GM18868 (cell line): ENCODE data around the gene PRKAR1B.
"Not testable (repeated sequence)": the region's sequence is repeated elsewhere in the genome, so short reads cannot be mapped to it uniquely, and the experiment has no call there.

ENCODE experiments used
- ATAC-seq: cut with Tn5 transposase; IDR thresholded peaks from one replicate; pipeline ENCODE4 v1.9.1; 2021; ENCODE audit warnings: mild to moderate bottlenecking, moderate library complexity; ENCODE audit not compliant: unreplicated experiment

PRKAR1B gene

DNA sequence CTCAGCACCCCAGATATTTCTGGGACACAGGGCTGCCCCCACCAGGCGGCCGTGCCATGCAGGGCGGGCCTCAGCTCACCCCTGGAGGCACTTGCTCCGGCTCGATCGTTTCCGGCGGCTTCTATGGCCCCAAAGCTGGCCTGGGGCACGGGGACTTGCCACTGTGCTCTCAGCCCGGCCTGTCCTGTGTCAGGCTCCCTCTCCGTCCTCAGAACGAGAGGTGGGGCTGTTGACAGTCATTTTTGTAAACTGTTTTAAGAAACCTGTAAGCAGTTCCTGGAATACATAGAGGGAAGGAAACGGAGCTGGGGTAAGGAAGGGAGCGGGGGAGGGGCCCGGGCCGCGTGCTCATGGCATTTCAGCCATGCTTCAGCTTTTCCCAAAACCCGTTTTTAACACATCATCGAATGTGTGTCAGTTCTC lies 30.7 kb upstream of the PRKAR1B start:
- no peak for ATAC-seq

GRCh38 chr7:756928-757560 lies 30.0 kb upstream of the PRKAR1B start:
- ATAC-seq = no peak

DNA sequence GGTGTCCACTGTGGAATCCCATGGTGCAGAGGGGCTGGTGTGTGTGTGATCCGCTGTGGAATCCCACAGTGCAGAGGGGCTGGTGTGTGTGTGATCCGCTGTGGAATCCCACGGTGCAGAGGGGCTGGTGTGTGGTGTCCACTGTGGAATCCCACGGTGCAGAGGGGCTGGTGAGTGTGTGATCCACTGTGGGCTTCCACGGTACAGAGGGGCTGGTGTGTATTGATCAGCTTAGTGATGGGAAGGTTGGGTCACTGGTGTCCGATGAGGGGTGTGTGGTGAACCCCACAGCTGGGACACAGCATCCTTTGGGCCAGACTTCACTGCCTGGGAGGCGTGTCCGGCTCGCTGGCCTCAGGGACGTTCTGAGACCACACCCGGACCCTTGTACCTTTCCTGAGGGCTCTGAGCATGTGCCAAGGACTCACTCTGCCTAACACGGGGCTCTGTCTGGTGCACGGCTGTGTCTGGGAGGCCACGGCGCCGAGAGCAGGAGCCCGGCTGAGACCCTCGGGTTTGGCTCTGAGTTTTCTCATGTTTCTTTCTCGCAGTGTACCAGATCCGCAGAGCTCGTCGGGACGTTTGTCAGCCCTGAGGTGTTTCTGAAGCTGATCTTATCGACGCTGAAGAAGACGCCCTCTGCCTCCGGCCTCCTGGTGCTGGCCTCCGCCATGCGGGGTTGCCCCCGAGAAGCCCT lies 29.3 kb upstream of the PRKAR1B start:
- ATAC-seq = no peak

DNA sequence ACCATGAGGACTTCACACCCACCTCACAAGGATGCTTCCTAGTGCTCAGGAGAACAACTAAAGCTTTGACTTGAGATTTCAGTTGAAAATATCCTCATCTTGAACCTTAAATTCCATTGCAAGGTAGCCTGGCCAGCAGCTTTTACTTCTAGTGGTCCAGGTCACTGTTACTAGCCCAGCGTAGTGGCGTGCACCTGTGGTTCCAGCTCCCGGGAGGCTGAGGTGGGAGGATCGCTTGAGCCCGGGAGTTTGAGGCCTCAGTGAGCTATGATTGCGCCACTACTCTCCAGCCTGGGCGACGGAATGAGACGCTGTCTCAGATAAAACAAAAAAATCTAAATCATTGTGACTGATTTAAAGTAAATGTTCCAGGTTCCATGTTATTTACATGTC lies 28.3 kb upstream of the PRKAR1B start:
- no peak for ATAC-seq

DNA sequence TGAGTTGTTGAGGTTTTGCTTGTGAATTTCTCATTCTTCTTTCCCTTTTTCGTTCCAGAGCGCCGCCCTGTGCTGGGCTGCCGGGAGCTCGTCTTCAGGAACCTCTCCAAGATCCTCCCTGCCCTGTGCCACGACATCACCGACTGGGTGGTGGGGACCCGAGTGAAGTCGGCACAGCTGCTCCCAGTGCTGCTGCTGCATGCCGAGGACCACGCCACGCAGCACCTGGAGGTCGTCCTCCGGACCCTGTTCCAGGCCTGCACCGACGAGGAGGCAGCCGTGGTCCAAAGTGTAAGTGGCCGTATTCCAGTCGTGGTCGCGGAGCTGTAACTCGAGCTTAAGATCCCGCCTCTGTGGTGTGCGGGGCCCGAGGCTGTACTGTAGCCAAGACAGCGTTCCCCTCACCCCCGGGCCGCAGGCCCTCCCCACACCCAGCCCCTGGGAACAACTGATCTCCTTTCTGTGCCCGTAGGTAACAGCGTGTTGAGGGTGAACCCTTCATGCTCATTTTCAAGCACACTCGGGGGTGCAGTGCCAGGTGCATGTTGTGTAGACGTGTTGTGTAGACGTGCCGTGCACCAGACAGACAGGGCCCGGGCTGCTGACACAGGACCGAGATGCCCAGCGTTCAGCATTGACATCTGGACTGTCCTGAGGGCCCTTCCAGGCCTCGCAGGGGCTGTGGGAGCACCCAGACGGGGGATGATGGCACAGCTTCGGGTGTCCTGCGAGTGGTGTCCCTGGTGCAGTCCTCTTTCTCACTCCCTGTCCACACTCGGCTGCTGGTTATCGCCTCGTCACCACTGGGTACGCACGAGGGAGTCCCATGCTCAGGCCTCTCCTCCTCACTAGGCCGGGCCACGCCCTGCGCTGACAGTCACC lies 27.7 kb upstream of the PRKAR1B start:
- ATAC-seq = no peak

DNA sequence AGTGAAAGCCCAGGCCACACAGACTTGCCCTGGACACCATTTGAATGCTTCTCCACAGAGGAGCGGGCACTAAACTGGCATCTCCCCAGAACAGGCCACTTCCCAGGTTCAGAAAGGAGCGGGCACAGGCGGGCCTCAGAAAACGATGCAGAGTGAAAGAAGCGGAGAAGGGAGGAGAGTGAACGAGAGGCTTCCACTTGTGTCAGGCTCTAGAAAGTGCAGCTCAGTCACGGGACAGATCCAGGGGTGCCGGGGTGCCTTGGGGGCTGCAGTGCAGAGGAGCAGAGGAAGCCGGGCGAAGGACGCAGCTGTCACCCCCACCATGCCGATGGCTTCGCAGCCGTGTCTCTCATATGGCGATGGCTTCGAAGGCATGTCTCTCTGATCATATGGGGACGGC lies 26.1 kb upstream of the PRKAR1B start:
- no peak for ATAC-seq

DNA sequence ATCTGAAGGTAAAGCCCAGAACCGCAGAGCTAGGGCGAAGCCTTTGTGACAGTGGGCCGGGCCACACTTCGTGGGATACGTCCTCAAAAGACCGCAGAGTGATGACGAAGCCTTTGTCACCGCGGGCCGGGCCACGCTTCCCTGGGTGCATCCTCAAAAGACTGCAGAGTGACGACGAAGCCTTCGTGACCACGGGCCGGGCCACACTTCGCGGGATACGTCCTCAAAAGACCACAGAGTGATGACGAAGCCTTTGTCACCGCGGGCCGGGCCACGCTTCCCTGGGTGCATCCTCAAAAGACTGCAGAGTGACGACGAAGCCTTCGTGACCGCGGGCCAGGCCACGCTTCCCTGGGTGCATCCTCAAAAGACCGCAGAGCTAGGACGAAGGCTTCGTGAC lies 25.2 kb upstream of the PRKAR1B start:
- not testable (repeated sequence) for ATAC-seq

- no peak for ATAC-seq
These were observed 24.7 kb upstream of the PRKAR1B start for GRCh38 chr7:751826-752225.

DNA sequence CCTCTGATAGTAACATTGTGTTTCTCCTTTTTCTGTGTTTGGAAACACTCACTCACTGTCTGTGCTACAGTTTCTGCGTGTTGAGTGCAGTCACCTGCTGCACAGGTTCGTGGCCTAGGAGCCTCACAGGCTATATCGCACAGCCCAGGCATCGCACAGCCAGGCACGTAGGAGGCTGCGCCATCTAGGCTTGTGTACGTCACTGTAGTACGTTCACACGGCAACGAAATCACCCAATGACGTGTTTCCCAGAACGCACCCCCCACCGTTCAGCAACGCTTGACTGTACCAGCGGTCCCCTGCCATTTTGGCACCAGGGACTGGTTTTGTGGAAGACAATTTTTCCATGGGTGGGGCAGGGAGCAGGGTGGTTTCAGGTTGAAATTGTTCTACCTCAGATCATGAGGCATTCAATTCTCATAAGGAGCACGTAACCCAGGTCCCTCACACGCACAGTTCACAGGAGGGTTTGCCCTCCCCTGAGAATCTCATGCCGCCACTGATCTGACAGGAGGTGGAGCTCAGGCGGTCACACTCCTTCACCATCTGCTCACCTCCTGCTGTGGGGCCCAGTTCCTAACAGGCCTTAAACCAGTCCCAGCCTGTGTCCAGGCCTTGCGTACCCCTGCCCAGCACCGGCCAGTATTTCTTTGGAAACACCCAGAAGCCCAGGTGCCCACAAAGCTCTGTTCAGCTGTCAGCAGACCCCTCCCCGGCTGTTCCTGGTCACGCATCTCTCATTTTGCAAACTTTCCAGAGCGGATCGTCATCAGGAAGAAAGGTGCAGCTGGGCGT lies 23.2 kb upstream of the PRKAR1B start:
- ATAC-seq = no peak

- ATAC-seq = no peak
These were observed 22.1 kb upstream of the PRKAR1B start for GRCh38 chr7:749140-749551.

- no peak for ATAC-seq
These were observed 21.4 kb upstream of the PRKAR1B start for GRCh38 chr7:748446-748845.

- ATAC-seq = no peak
These were observed 20.1 kb upstream of the PRKAR1B start for GRCh38 chr7:747186-747585.

DNA sequence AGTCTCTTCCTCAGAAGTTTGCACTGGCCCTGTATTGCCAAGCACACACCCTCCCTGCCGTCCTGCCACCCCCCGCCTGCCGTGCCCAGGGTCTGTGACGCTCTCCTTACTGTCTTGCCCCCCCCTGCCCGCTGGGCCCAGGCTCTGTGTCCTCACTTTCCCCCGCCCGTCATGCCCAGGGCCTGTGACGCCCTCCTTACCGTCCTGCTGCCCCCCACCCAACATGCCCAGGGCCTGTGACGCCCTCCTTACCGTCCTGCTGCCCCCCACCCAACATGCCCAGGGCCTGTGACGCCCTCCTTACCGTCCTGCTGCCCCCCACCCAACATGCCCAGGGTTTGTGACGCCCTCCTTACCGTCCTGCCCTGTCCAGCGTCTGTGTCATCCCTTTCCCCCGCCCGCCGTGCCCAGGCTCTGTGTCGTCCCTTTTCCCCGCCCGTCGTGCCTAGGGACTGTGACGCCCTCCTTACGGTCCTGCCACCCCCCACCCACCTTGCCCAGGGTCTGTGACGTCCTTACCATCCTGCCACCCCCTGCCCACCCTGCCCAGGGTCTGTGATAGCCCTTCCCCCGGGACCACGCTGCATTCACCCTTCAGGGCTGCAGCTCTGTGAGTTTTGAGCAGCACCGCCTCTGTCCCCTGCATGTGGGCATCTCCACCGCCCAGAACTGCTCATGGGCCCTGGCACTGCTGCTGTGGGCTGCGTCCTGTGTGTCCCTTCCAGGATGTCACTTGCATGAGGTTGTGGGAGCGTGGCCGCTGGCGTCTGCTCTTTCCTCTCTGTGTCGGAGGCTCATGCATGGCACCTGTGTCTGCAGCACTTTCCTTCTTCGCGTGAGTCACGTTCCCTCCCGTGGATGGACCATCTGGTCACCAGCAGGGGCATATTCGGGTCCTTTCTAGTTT lies 19.3 kb upstream of the PRKAR1B start:
- ATAC-seq = no peak

DNA sequence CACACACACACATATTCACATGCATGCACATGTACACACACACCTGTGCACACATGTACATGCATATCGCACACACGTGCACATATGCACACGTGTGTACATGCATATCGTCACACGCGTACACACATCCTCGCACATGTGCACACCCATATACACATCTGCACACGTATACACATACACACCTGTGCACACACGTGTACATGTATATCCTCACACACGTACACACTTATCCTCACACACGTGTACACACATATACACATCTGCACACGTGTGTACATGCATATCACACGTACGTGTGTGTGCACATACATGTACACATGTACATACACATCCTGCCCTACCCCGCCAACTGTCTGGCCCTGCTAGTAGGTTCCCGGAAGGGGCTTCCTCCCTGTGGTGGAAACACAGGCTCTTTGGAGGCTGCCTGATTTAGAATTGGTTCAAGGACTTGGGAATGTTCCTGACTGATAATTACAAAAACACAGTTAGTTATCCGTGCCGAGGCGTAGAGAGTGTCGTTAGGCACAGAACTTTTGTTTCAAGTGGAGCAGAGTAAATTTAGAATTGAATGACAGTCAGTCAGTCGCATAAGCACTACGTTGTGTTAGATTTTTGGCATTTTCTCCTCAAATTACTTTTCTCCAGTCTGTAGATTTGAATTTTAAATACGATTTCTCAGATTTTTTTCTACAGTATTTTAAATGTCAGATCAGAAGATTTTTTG lies 18.5 kb upstream of the PRKAR1B start:
- no peak for ATAC-seq

DNA sequence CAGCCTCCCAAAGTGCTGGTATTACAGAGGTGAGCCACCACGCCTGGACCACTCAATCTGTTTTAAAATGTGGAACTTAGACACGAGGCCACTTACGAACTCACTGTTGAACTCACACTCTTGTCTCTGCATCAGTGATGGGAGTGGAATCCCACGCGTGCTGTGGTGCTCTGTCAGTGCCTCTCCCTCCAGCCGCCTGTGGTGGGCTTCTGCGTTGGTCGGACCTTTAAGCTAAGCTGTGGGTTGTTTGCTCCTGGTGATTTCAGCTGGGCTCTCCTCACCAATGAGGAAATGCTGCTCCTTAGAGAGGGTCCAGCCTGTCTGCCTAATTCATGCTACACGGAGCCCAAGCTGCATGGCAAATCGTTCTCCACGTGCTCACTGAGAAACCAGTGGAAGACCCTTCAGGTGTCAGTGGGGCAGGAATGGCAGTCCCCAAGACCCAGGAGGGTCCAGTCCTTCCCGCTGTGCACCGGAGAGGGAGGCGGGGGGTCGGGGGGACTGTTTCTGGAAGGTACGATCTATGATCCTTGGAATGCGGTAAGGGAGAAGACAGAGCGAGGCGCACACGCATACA lies 17.9 kb upstream of the PRKAR1B start:
- no peak for ATAC-seq

- ATAC-seq = not testable (repeated sequence)
These were observed 17.0 kb upstream of the PRKAR1B start for GRCh38 chr7:744128-744520.

DNA sequence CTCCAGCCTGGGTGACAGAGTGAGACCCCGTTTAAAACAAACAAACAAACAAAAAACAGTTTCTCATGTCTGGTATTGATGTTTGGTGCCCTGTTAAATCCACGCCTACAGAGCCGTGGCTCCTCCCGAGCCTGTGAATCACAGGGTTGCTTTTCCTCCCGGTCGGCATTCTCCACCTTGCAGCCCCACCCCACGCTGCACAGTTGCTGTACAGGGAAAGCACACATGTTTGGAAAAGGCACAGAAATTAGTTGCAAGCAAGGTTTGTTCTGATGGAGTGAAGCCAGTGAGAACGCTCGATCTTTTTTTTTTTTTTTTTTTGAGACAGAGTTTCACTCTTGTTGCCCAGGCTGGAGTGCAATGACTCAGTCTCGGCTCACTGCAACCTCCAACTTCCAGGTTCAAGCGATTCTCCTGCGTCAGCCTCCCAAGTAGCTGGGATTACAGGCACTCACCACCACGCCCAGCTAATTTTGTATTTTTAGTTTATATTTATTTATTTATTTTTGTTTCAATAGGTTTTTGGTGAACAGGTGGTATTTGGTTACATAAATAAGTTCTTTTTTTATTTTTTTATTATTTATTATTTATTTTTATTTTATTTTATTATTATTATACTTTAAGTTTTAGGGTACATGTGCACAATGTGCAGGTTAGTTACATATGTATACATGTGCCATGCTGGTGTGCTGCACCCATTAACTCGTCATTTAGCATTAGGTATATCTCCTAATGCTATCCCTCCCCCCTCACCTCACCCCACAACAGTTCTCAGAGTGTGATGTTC lies 16.5 kb upstream of the PRKAR1B start:
- not testable (repeated sequence) for ATAC-seq

GRCh38 chr7:742791-743190 lies 15.7 kb upstream of the PRKAR1B start:
- no peak for ATAC-seq
